Stimulated activated CD4-positive, alpha-beta T cell treated with anti-CD3 and anti-CD28 coated beads, Interleukin-15, amount 100 ng/mL, for 1 hour (primary cell): ENCODE data around the gene RS1.

Source experiments
- DNase-seq, 2 donors: peaks; one replicate each; pipeline ENCODE4 v3.0.0-alpha.2; 2020; ENCODE audit warnings: low read depth in 1 of 2, low spot score in 1 of 2

Gene RS1

DNA sequence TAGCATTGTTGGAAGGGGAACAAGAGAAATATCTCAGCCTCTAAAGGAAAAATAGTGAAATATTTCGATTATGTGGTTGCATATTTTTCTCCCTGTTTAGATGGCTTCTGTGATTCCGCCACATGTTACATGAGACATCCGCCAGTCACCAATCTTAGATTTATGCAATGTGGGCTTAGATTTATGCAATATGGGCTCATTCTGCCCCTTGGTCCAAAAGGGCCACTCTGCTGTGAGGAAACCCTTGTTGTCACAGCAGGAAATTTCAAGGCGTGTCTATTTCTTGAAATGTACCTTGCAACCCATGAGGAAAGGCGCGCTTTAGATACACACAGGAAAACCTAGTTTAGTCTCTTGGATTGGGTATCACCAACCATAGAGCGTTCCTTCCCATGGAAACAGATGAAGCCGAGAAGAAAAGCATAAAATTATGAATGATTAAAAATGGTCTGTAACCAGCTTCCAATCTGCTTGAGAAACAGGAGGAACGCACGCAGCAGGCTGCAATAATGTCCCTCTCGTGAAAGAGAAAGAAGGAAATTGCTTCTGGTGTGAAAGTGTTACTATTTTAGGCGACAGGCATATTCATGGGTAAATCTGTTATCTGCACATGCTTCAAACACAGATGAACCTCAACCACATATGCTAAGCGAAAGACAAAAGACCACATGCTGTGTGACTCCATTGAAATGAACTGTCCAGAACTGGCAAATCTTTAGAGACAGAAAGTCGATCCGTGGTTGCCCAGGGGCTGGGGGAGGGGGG lies 3.7 kb downstream of the RS1 start:
- DNase-seq = no peak

DNA sequence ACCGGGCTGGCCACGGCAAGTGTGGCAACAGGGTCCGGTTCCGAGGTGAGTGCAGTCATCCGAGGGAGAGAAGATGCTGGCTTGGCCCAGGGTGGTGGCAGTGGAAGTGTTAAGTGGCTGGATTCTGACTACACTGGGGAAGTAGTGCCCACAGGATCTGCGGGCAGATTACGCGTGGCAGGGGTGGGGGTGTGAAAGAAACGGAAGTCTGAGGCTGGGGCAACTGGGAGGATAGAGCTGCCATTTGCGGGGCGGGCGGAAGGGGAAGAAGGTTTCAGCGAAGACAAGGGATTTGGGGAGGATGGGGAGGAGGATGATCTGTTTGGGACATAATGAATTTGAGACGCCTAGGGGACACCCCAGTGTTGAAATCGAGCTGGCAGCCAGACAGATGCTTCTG lies 5.3 kb downstream of the RS1 start:
- DNase-seq = no peak

DNA sequence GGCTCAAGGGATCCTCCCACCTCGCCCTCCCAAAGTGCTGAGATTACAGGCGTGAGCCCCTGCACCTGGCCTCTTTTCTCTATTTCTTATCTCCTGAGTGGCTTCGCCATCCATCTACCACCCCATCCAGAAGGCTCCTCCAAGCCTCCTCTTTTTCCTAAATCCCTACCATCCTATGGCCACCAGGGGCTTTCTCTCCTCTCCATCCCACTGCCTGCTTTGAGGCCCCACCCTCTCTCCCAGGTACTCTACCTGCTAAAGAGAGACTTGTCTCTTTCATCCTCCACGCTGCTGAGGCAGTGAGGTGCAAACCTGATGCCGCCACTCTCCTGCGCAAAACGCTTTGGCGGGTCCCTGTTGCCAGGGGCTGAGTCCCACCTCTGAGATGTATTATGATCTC lies 7.0 kb downstream of the RS1 start:
- DNase-seq = no peak

DNA sequence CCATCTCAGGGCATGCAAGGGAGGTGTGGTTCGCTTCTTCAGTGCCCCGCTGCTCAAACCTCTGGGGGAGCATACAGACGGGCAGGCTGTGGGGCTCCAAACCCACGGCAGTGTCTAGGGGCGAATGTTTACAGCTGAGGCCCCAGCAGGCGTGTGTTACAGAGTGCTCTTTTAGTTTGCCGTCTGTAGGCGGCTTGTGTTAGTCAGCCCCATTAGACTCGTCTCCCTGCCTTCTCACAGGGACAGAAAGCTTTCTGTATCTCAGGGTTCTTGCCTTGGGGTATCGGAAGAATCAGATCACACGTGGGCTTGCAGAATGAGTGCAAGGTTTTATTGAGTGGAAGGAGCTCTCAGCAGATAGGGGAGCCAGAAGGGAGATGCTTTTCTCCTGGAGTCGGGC lies 10.6 kb downstream of the RS1 start:
- no peak for DNase-seq

- DNase-seq = no peak
These were observed 16.8 kb downstream of the RS1 start for GRCh38 chrX:18654875-18655836.

DNA sequence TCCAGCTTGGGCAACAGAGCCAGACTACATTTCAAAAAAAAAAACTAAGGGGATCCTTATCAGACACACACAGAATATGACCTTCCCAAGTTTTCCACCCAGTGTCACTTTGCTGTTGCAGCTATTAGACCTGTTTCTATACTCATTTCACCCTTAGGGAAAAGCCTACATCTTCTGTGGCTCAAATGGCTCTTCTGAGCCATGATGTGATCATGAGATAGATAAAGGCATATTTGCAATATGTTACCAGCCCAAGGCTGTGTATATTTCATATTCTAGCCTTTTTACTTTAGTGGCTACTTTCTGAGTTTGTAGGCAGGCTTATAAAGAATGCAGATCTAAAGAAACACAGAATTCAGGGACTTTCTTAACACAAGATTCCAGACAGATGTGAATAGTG lies 19.3 kb downstream of the RS1 start:
- DNase-seq = no peak

- no peak for DNase-seq
These were observed 21.2 kb downstream of the RS1 start for GRCh38 chrX:18650662-18651061.

GRCh38 chrX:18649498-18649951 lies 22.4 kb downstream of the RS1 start:
- no peak for DNase-seq

- DNase-seq = no peak
These were observed 24.3 kb downstream of the RS1 start for GRCh38 chrX:18647621-18648020.

DNA sequence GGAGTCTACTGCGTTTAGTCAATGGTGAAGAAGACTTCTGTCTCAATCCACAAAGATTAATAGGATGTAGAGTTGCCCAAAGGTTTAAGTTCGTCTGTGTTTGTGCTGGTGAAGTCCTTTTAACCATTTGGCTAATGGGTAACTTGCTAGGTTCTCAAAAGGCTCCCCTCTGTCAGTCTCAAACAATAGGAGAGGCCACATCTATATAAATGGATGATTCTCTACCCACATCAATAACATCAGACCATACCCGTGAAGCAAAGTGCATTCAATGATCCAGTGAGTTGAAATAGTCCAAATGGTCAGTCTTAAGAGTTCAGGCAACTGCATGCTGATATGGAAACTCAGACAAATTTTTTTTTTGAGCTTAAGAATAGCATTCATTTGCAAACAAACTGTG lies 28.1 kb downstream of the RS1 start:
- no peak for DNase-seq

- no peak for DNase-seq
These were observed 28.7 kb downstream of the RS1 start for GRCh38 chrX:18643243-18643642.

DNA sequence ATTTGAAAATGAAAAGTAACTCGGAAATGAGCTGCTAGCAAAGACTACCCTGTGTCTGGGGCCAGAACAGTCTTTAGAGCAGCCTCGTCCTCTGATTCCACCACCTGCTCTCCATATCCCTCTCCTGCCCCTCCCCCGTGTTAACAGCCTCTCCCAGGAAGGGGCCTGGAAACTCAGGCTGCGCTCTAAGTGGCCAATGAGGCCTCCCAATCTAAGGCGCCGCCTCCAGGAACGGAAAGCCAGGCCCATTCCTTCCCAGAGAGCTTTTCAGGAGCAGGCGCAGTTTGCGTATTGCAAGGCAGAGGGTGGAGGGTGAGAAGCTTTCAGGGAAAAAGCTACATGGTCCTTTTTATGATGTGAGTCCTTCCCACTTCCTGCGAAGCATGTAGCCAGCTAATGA lies 31.2 kb downstream of the RS1 start:
- DNase-seq = no peak

DNA sequence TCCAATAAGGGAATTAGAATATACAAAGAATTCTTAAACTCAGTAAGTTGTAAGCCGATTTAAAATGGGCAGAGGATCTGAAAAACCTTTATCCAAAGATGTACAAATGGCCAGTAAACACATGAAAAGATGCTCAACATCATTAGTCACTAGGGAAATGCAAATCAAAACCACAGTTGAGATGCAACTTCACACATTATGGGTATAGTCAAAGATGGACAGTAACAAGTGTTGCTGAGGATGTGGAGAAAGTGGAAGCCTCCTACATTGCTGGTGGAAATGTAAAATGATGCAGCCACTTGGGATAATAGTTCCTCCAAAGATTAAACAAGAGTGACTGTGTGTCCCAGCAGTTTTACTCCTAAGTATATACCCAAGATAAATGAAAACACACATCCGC lies 32.6 kb downstream of the RS1 start:
- no peak for DNase-seq

DNA sequence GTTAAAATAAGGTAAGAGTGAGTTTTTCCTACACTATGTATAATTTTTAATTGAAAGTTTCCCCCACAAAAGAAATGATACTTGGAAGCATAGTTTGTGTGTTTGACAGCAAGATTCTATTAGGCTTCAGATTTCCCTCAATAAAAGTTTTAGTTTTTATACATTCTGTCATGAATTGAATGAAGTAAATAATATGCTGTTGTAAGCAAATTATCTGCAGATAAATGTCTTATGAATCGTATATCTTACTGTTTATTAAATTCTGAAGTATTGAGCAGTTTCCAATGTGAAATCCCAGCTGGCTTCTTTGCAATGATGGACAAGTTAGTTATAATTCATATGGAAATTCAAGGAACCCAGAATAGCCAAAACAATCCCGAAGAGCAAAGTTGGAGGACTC lies 33.5 kb downstream of the RS1 start:
- no peak for DNase-seq

DNA sequence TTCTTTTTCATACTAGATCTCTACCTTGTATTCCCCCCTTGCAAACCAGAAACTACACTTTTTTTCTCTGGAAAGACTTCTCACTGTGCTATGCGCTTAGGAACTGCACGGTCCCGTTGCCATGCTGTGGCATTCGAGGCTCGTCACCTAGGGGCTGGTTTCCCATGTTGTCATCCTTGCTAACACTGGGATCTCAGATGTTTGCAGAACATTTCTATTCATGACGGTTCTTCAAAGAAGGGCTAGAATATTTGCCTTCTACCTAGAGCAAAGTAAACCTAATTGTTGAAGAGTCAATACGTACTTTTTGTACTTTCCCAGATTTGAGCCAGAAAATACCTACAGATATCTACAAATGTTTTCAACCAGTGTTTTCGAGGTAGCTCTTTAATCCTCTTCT lies 41.0 kb downstream of the RS1 start:
- DNase-seq = no peak

DNA sequence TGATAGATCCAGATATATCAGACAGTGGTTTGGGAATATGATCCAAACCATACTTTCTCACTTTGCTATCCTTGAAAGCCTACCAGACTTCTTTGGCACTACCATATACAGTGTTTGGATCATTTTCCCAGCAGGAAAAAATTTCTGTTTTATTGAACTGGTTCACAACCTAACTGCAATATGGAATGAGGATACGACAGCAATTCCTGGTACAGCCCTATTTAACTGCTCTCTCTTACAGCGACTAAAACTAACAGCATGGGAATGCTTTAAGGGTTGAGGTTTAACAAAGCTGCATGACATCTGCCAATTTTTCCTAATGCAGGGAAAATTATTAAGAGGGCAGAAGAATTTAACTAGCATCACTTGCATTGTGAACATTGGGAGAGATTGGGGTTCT lies 47.3 kb downstream of the RS1 start:
- DNase-seq = no peak

DNA sequence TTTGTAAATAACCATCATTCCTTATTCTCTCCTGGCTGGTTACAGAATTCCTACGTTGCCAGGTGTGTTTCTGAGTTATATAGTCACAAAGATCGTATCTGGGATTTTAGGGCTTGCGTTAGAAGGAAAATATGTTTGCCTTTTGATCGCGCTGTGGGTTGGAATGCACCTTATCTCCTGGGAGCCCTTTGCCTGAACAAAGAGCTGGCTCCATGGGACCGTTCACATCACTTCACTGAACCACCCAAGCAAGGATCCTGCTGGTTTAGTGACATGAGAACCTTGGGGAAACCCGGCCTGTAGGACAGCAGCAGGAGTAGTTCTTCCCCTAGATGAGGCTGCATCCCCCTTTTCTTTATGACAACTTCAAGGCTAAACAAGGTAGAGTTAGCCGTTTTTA lies 51.6 kb downstream of the RS1 start:
- no peak for DNase-seq

- DNase-seq = no peak
These were observed 52.6 kb downstream of the RS1 start for GRCh38 chrX:18619288-18619687.

DNA sequence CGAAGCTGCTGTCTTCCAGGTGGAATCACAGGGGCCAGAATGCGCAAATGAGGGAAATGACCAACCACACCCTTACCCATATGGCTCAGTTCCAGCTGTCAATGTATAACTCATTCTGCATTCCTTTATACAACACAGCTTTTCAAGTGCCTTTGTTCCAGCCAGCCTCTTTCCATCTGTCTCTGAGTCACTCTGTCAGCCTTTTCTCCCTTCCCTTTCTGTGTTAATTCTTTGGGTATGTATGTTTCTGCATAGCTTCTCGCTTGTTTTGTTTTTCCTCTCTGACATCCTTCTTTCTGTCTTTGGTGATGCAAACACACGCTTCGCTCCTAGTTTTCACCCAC lies 54.5 kb downstream of the RS1 start:
- no peak for DNase-seq

DNA sequence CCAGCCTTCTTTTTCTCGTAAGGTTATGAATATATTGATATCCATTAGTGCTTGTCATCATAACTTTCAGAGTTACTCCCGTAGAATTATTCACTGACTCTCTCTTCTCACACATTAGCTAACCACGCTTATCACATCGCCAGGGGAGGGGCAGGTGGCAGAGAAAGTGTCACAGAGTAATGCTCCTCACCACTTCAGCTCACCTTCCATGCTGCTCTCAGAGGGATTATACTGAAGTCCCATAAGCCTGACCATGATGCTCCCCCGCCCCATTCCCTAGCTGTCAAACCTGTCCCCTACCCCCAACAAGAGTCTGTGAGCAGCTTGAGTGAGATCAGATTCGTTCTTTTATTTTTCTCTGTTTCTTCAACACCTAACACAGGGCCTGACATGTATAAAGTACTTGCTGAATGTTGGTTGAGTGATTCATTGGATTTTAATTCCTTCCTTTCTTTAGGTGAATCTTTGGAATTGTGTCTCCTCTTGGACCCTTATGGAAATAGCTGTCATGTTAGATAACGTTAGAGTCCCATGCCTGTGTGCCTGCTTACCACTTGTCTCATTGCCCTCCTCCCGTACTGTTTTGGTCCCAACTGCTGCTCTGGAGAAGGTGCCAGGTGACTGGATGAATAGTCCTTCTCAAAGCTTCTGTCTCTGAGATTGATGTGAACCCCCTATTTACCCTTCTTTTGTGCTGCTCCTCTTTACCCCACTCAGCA lies 55.1 kb downstream of the RS1 start:
- no peak for DNase-seq

GRCh38 chrX:18613930-18614639 lies 57.8 kb downstream of the RS1 start:
- no peak for DNase-seq
